SU-DHL-6 (cell line): ENCODE results near the gene SUCLG2.

Source experiments
- H2AFZ ChIP-seq: fragments of 200-600 bp; sonication (generic); 2 replicates; pipeline ENCODE4 v1.6.1; 2014; ENCODE audit warnings: low read depth, mild to moderate bottlenecking, moderate library complexity, mixed read lengths, antibody characterized with exemption, low read length; ENCODE audit not compliant: severe bottlenecking
- H3F3A ChIP-seq: fragments of 200-600 bp; shearing (Covaris generic); 2 replicates; pipeline ENCODE4 v1.6.0; 2016; ENCODE audit warnings: antibody characterized with exemption, mild to moderate bottlenecking; ENCODE audit not compliant: insufficient read depth
- H3K27ac ChIP-seq: fragments of 200-600 bp; sonication (generic); 2 replicates; pipeline ENCODE4 v1.5.1; 2016; ENCODE audit warnings: low read depth, mild to moderate bottlenecking, low read length, moderate library complexity, mixed read lengths
- H3K27me3 ChIP-seq: fragments of 200-600 bp; sonication (generic), shearing (Covaris generic); 2 replicates; pipeline ENCODE4 v1.6.0; 2014; ENCODE audit warnings: mild to moderate bottlenecking, low read length
- H3K36me3 ChIP-seq: fragments of 200-600 bp; sonication (generic); 2 replicates; pipeline ENCODE4 v1.6.1; 2014; ENCODE audit warnings: mild to moderate bottlenecking, low read length, mixed read lengths
- H3K4me2 ChIP-seq: fragments of 300-600, 200-600 bp; shearing (Covaris generic), sonication (generic); 2 replicates; pipeline ENCODE4 v1.6.0; 2014; ENCODE audit warnings: low read length, low read depth, mild to moderate bottlenecking; ENCODE audit not compliant: poor library complexity, severe bottlenecking
- H3K4me3 ChIP-seq: fragments of 200-600 bp; sonication (generic); 2 replicates; pipeline ENCODE4 v1.5.1; 2014; ENCODE audit warnings: antibody characterized with exemption, low read length, mild to moderate bottlenecking, mixed read lengths; ENCODE audit not compliant: insufficient read depth, poor library complexity, severe bottlenecking
- H3K79me2 ChIP-seq: fragments of 200-600 bp; sonication (generic); 2 replicates; pipeline ENCODE4 v1.6.1; 2014; ENCODE audit warnings: mild to moderate bottlenecking, low read length, moderate library complexity; ENCODE audit not compliant: insufficient read depth
- H3K9ac ChIP-seq: fragments of 200-600 bp; sonication (generic); 2 replicates; pipeline ENCODE4 v1.7.0; 2014; ENCODE audit warnings: mild to moderate bottlenecking, low read length
- H3K9me2 ChIP-seq: fragments of 200-600 bp; sonication (generic); replicated peaks from 2 replicates; pipeline ENCODE4 v1.6.1; 2014; ENCODE audit warnings: low read length; ENCODE audit not compliant: insufficient read depth
- H3K9me3 ChIP-seq: fragments of 200-600 bp; sonication (generic); 2 replicates; pipeline ENCODE4 v1.6.1; 2014; ENCODE audit warnings: low read length, mixed read lengths; ENCODE audit not compliant: insufficient read depth
- H4K20me1 ChIP-seq: fragments of 200-600 bp; sonication (generic); 2 replicates; pipeline ENCODE4 v1.6.1; 2014; ENCODE audit warnings: low read depth, mild to moderate bottlenecking, antibody characterized with exemption, low read length, moderate library complexity, mixed read lengths
- CTCF ChIP-seq: fragments of 200-600 bp; sonication (generic); IDR thresholded peaks from one replicate; pipeline ENCODE4 v1.5.1; 2017; ENCODE audit warnings: antibody characterized with exemption, mild to moderate bottlenecking, low read length, moderate library complexity; ENCODE audit not compliant: insufficient read depth, poor library complexity, severe bottlenecking
- EZH2phosphoT487 ChIP-seq: fragments of 200-600 bp; sonication (generic), shearing (Covaris generic); conservative IDR thresholded peaks from 2 replicates; pipeline ENCODE4 v1.6.1; 2018; ENCODE audit warnings: mild to moderate bottlenecking, antibody characterized with exemption, low read length, moderate library complexity, mixed read lengths

Gene SUCLG2

GRCh38 chr3:67674055-67674454 lies 19.6 kb upstream of the SUCLG2 start:
- Histone ChIP-seq H3K27ac (no peak overlapping the region), H3F3A (peaks cover 3% of the 10 kb centered on the region), H3K9me2 (no peaks in the 10 kb centered on the region), H2AFZ (no peak overlapping the region), H3K4me2 (no peak overlapping the region), H3K9ac (no peak overlapping the region), H3K27me3 (no peaks in the 10 kb centered on the region), H4K20me1 (no peaks in the 10 kb centered on the region), H3K4me3 (no peak overlapping the region), H3K9me3 (no peaks in the 10 kb centered on the region), H3K79me2 (no peaks in the 10 kb centered on the region), H3K36me3 (no peaks in the 10 kb centered on the region)
- TF ChIP-seq CTCF (no peak), EZH2phosphoT487 (no peak)

DNA sequence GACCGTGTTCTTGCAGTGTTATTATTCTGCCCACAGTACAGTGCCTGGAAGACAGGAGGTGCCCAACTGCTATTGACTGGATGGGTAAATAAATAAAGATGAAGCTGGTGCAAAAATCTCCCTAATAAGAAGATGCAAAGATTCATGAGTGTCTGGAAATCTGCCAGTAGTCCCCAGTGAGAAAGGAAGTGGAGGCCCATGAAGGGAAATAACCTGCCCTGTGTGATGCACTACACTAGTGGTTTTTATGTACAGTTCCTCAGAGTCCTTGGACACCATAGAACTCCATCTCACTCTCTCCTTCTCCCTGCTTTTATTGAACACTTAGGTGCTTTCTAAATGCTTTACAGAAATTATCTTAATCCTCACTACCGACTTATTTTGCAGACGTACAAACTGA lies 8.3 kb upstream of the SUCLG2 start:
- H3K27ac ChIP-seq: no peak overlapping the region
- no peak for TF ChIP-seq CTCF
- no peak for TF ChIP-seq EZH2phosphoT487
- H3F3A ChIP-seq: no peaks in the 10 kb centered on the region
- no peaks in the 10 kb centered on the region for H4K20me1 ChIP-seq
- peaks cover 9% of the 10 kb centered on the region; the same call in 1 of the 2 replicates for H3K9me3 ChIP-seq
- H3K9me2 ChIP-seq: no peaks in the 10 kb centered on the region
- no peak overlapping the region for H3K9ac ChIP-seq
- H3K4me3 ChIP-seq: no peak overlapping the region
- no peak overlapping the region for H3K4me2 ChIP-seq
- no peaks in the 10 kb centered on the region for H3K79me2 ChIP-seq
- no peak overlapping the region for H2AFZ ChIP-seq
- no peaks in the 10 kb centered on the region for H3K27me3 ChIP-seq
- no peaks in the 10 kb centered on the region for H3K36me3 ChIP-seq

GRCh38 chr3:67661089-67661488 lies 6.7 kb upstream of the SUCLG2 start:
- H2AFZ ChIP-seq: no peak overlapping the region
- TF ChIP-seq CTCF (no peak), EZH2phosphoT487 (no peak)
- no peak overlapping the region for H3K4me2 ChIP-seq
- H3K9me2 ChIP-seq: no peaks in the 10 kb centered on the region
- no peak overlapping the region for H3K27ac ChIP-seq
- H3K36me3 ChIP-seq: no peaks in the 10 kb centered on the region
- H3K4me3 ChIP-seq: no peak overlapping the region
- H4K20me1 ChIP-seq: no peaks in the 10 kb centered on the region
- H3F3A ChIP-seq: peaks cover 8% of the 10 kb centered on the region; the same call in 1 of the 2 replicates
- no peaks in the 10 kb centered on the region for H3K9me3 ChIP-seq
- no peak overlapping the region for H3K9ac ChIP-seq
- H3K27me3 ChIP-seq: no peaks in the 10 kb centered on the region
- H3K79me2 ChIP-seq: no peaks in the 10 kb centered on the region
